ENCODE data around the gene TCF25.

GRCh38 chr16:89911375-89911774 lies 38.0 kb downstream of the TCF25 start:
- TF ChIP-seq CTCF (IDR thresholded peaks at IDR 0.05) = no peak
- no peak for TF ChIP-seq POLR2A (IDR thresholded peaks at IDR 0.05)
